ENCODE results near the gene SCARF2.

SCARF2 gene

GRCh38 chr22:20390394-20390907, 47.2 kb downstream of the SCARF2 start:
- POLR2A ChIA-PET, result no interaction called here

GRCh38 chr22:20389288-20389687, 48.3 kb downstream of the SCARF2 start:
- Histone ChIP-seq H3K27ac (ENCODE audit: extremely low read depth, low read depth, low read length) (no peak overlapping the region), H3K9me3 (ENCODE audit: control insufficient read depth, insufficient read depth, low read depth, low read length) (no peaks in the 10 kb centered on the region), H3K36me3 (ENCODE audit: control insufficient read depth in 2 of 2, insufficient read depth in 1 of 2, low read length in 2 of 2) (no peaks in the 10 kb centered on the region), H3K4me1 (ENCODE audit: control insufficient read depth, insufficient read depth, low read length) (no peaks in the 10 kb centered on the region), H3K4me3 (ENCODE audit: low read depth, low read length) (no peak overlapping the region)
- ChIA-PET CTCF (interaction anchor here (0.6 kb wide), 1 partner anchor 32 kb away, joined by 3 read pairs; no protein-coding TSS in a partner anchor), POLR2A (no interaction called here)
- TF ChIP-seq KLF8 (tag by site-specific recombination; IDR thresholded peaks at IDR 0.05), result no peak

More at GRCh38 chr22:20390394-20390907, 47.2 kb downstream of the SCARF2 start:
- Histone ChIP-seq H3K9me3 (ENCODE audit: control insufficient read depth, insufficient read depth, low read depth, low read length) (no peaks in the 10 kb centered on the region), H3K36me3 (ENCODE audit: control insufficient read depth in 2 of 2, insufficient read depth in 1 of 2, low read length in 2 of 2) (no peaks in the 10 kb centered on the region), H3K27ac (ENCODE audit: extremely low read depth, low read depth, low read length) (no peak overlapping the region), H3K4me1 (ENCODE audit: control insufficient read depth, insufficient read depth, low read length) (0 out of 2 replicates have a peak, but pooled peaks cover 2% of the 10 kb centered on the region), H3K4me3 (ENCODE audit: low read depth, low read length) (no peak overlapping the region)
- CTCF ChIA-PET, result no interaction called here
- TF ChIP-seq MZF1 (tag by site-specific recombination; IDR thresholded peaks at IDR 0.05; ENCODE audit: borderline replicate concordance) (no peak), ZNF16 (tag by site-specific recombination; IDR thresholded peaks at IDR 0.05; ENCODE audit: low read depth) (no peak), ZNF792 (tag by site-specific recombination; IDR thresholded peaks at IDR 0.05) (no peak), SP7 (tag by site-specific recombination; IDR thresholded peaks at IDR 0.05) (no peak), ZFP3 (tag by site-specific recombination; IDR thresholded peaks at IDR 0.05; ENCODE audit: low read depth) (no peak)

- Histone ChIP-seq H3K4me1 (ENCODE audit: control insufficient read depth, insufficient read depth, low read length) (no peaks in the 10 kb centered on the region), H3K4me3 (ENCODE audit: low read depth, low read length) (no peak overlapping the region), H3K36me3 (ENCODE audit: control insufficient read depth in 2 of 2, insufficient read depth in 1 of 2, low read length in 2 of 2) (no peaks in the 10 kb centered on the region), H3K9me3 (ENCODE audit: control insufficient read depth, insufficient read depth, low read depth, low read length) (no peaks in the 10 kb centered on the region), H3K27ac (ENCODE audit: extremely low read depth, low read depth, low read length) (no peak overlapping the region)
- CTCF ChIA-PET, result interaction anchor here (1.1 kb wide), 1 partner anchor 30 kb away, joined by 3 read pairs; no protein-coding TSS in a partner anchor
- TF ChIP-seq, protein P1, sequence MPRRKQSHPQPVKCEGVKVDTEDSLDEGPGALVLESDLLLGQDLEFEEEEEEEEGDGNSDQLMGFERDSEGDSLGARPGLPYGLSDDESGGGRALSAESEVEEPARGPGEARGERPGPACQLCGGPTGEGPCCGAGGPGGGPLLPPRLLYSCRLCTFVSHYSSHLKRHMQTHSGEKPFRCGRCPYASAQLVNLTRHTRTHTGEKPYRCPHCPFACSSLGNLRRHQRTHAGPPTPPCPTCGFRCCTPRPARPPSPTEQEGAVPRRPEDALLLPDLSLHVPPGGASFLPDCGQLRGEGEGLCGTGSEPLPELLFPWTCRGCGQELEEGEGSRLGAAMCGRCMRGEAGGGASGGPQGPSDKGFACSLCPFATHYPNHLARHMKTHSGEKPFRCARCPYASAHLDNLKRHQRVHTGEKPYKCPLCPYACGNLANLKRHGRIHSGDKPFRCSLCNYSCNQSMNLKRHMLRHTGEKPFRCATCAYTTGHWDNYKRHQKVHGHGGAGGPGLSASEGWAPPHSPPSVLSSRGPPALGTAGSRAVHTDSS (tag by site-specific recombination; IDR thresholded peaks at IDR 0.05), result no peak
- TF ChIP-seq ZNF335 (tag by site-specific recombination; conservative IDR thresholded peaks at IDR 0.05) (0 out of 2 replicates have a peak, but pooled peaks have one; percentile 19), HIC1 (tag by site-specific recombination; IDR thresholded peaks at IDR 0.05) (no peak)
- POLR2A ChIA-PET, result no interaction called here
Measured at GRCh38 chr22:20388200-20388599, 49.4 kb downstream of the SCARF2 start.

GRCh38 chr22:20386972-20387371, 50.7 kb downstream of the SCARF2 start:
- Histone ChIP-seq H3K27ac (ENCODE audit: extremely low read depth, low read depth, low read length) (no peak overlapping the region), H3K4me1 (ENCODE audit: control insufficient read depth, insufficient read depth, low read length) (no peaks in the 10 kb centered on the region), H3K4me3 (ENCODE audit: low read depth, low read length) (no peak overlapping the region), H3K36me3 (ENCODE audit: control insufficient read depth in 2 of 2, insufficient read depth in 1 of 2, low read length in 2 of 2) (no peaks in the 10 kb centered on the region), H3K9me3 (ENCODE audit: control insufficient read depth, insufficient read depth, low read depth, low read length) (no peaks in the 10 kb centered on the region)
- CTCF ChIA-PET, result no interaction called here
- TF ChIP-seq ZXDB (tag by site-specific recombination; IDR thresholded peaks at IDR 0.05) (no peak), SALL2 (tag by site-specific recombination; IDR thresholded peaks at IDR 0.05; ENCODE audit: borderline replicate concordance) (no peak), ZNF626 (tag by site-specific recombination; IDR thresholded peaks at IDR 0.05) (no peak)
- POLR2A ChIA-PET, result no interaction called here

Measured in HEK293 (cell line).